ENCODE measurements around the gene SERPINB3. TPM values are rescaled to one million over a fixed set of nuclear protein-coding genes. Genes with fewer than 3 reads are reported as not detected.

Gene SERPINB3
- total and polyA plus RNA-seq, 2 of the 8 experiments (the other 6 are each of a cell fraction or from before 2014, with no cell fraction given): 0.17 to 0.18 TPM

DNA sequence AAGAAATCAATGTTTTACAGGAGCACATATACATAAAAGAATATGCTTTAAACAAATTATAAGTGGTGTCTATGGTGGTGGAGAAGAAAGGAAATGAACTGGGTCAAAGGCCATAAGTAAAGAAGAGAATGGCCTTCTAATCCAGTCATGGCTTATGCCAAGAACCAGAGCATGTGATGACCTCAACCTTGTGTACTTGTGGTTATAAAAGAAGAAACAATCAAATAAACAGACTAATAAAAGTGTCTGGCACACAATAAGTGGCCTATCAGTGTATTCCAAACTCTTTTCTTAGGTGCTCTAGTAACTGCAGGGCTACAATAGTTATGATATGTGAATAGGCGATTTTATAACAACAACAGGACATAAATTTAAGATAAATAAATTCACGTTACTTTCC lies 43.7 kb upstream of the SERPINB3 start:
- Histone ChIP-seq H4K8ac (ENCODE audit: extremely low read depth, insufficient read depth, low read length) (no peak overlapping the region), H2BK12ac (ENCODE audit: low read depth, low read length) (no peak overlapping the region), H2BK15ac (ENCODE audit: low read length) (no peak overlapping the region), H3K23me2 (ENCODE audit: low read depth, low read length) (no peaks in the 10 kb centered on the region), H3K79me2 (ENCODE audit: control insufficient read depth in 1 of 2, insufficient read depth in 2 of 2, low read length in 2 of 2) (no peaks in the 10 kb centered on the region), H4K5ac (ENCODE audit: insufficient read length, low read depth, low read length) (no peak overlapping the region), H2AK5ac (ENCODE audit: low read depth, low read length) (no peak overlapping the region), H2BK120ac (replicated peaks; ENCODE audit: low read depth, low read length) (no peak overlapping the region), H3K4me3 (ENCODE audit: extremely low read depth in 1 of 4, insufficient read depth in 2 of 4, low read depth in 3 of 4, low read length in 4 of 4) (no peak overlapping the region), H3K56ac (replicated peaks; ENCODE audit: insufficient read length, low read depth, low read length) (no peak overlapping the region), H3K4me1 (replicated peaks in 1 of 4; ENCODE audit: control insufficient read depth in 3 of 4, insufficient read depth in 4 of 4, low read length in 3 of 4) (no peaks in the 10 kb centered on the region), H3K23ac (ENCODE audit: insufficient read length) (no peak overlapping the region), H3K79me1 (ENCODE audit: low read depth, low read length) (no peaks in the 10 kb centered on the region), H3K9ac (replicated peaks in 1 of 4; ENCODE audit: extremely low read depth in 1 of 4, low read depth in 3 of 4, low read length in 3 of 4) (no peak overlapping the region), H3K4me2 (ENCODE audit: insufficient read depth in 1 of 2, low read depth in 2 of 2, low read length in 2 of 2) (no peak overlapping the region), H4K20me1 (replicated peaks in 1 of 2; ENCODE audit: control insufficient read depth in 1 of 2, insufficient read depth in 2 of 2, low read length in 2 of 2) (no peaks in the 10 kb centered on the region), H3K9me3 (ENCODE audit: insufficient read depth in 2 of 2, low read depth in 1 of 2, low read length in 1 of 2) (no peaks in the 10 kb centered on the region; a peak in 1 of 4 replicates), H2BK20ac (ENCODE audit: low read length) (no peak overlapping the region), H3K36me3 (ENCODE audit: control insufficient read depth in 2 of 4, insufficient read depth in 4 of 4, low read length in 3 of 4) (no peaks in the 10 kb centered on the region), H3K18ac (ENCODE audit: extremely low read depth, low read length) (no peak overlapping the region), H3K4ac (replicated peaks; ENCODE audit: insufficient read length, low read depth, low read length) (no peak overlapping the region), H2AFZ (ENCODE audit: low read length) (no peak overlapping the region), H3K27ac (ENCODE audit: low read depth, low read length) (no peak overlapping the region), H2BK5ac (ENCODE audit: low read depth, low read length) (no peak overlapping the region), H3K27me3 (replicated peaks in 1 of 4; ENCODE audit: control insufficient read depth in 3 of 4, extremely low read depth in 1 of 4, insufficient read depth in 3 of 4, low read length in 3 of 4) (no peaks in the 10 kb centered on the region), H3K14ac (ENCODE audit: insufficient read length) (no peak overlapping the region), H4K91ac (replicated peaks; ENCODE audit: insufficient read length, low read length) (no peak overlapping the region)
- ChIA-PET CTCF (ENCODE audit: partially characterized antibody) (interaction anchor here (0.6 to 1.3 kb wide), 3 partner anchors 16 to 56 kb away, joined by 3 to 5 read pairs (median 3); no protein-coding TSS in a partner anchor), POLR2A (ENCODE audit: partially characterized antibody) (no interaction called here)
- WGBS, 2 experiments (ENCODE audit: extremely low coverage in 1 of 2, insufficient coverage in 1 of 2, insufficient read length in 1 of 2, insufficient replicate concordance in 2 of 2, low coverage in 1 of 2, low lambda C conversion rate in 2 of 2, missing lambda C conversion rate in 1 of 2): 89% methylated on average over 2 of the region's 2 CpGs; no CpG with 5 or more reads in 1 of the 2 experiments
- FAIRE-seq (no peak), DNase-seq (ENCODE audit: low read depth in 1 of 2, low spot score in 2 of 2) (no peak)
- TF ChIP-seq ZNF274 (IDR thresholded peaks at IDR 0.05; ENCODE audit: borderline replicate concordance, extremely low read depth, low read length) (no peak), CBX8 (IDR thresholded peaks at IDR 0.05; ENCODE audit: borderline replicate concordance, low read depth, low read length) (no peak), PHF8 (conservative IDR thresholded peaks at IDR 0.05; ENCODE audit: low read depth, low read length) (no peak), EZH2 (IDR thresholded peaks at IDR 0.05; ENCODE audit: low read depth, low read length, severe bottlenecking) (no peak), RFX5 (IDR thresholded peaks at IDR 0.05; ENCODE audit: borderline replicate concordance, low read depth, low read length) (no peak), SUZ12 (IDR thresholded peaks at IDR 0.05; ENCODE audit: low read length) (no peak), KDM1A (IDR thresholded peaks at IDR 0.05; ENCODE audit: borderline replicate concordance, low read length) (no peak), BCL11A (IDR thresholded peaks at IDR 0.05; ENCODE audit: low read depth in 2 of 2, low read length in 2 of 2) (no peak), SP2 (IDR thresholded peaks at IDR 0.05; ENCODE audit: low read length) (no peak), SIRT6 (IDR thresholded peaks at IDR 0.05; ENCODE audit: low read length) (no peak), BACH1 (IDR thresholded peaks at IDR 0.05; ENCODE audit: low read length) (no peak)
- TF ChIP-seq, protein P1, sequence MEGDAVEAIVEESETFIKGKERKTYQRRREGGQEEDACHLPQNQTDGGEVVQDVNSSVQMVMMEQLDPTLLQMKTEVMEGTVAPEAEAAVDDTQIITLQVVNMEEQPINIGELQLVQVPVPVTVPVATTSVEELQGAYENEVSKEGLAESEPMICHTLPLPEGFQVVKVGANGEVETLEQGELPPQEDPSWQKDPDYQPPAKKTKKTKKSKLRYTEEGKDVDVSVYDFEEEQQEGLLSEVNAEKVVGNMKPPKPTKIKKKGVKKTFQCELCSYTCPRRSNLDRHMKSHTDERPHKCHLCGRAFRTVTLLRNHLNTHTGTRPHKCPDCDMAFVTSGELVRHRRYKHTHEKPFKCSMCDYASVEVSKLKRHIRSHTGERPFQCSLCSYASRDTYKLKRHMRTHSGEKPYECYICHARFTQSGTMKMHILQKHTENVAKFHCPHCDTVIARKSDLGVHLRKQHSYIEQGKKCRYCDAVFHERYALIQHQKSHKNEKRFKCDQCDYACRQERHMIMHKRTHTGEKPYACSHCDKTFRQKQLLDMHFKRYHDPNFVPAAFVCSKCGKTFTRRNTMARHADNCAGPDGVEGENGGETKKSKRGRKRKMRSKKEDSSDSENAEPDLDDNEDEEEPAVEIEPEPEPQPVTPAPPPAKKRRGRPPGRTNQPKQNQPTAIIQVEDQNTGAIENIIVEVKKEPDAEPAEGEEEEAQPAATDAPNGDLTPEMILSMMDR (IDR thresholded peaks at IDR 0.05; ENCODE audit: control extremely low read depth in 1 of 3, insufficient read depth in 1 of 3, low read depth in 1 of 3, low read length in 3 of 3): no peak
